Measurements from ENCODE around the gene IQSEC3. TPM values are rescaled to one million over a fixed set of nuclear protein-coding genes. Genes with fewer than 3 reads are reported as not detected.

IQSEC3 gene
- total RNA-seq, 1 experiment from 2014 or later, result 0.55 TPM

- Mint-ChIP-seq H3K9me3 (no peaks in the 10 kb centered on the region), H3K27me3 (ENCODE audit: low read depth) (peaks cover 19% of the 10 kb centered on the region), H3K36me3 (ENCODE audit: insufficient read depth in 1 of 3, low read depth in 3 of 3) (no peaks in the 10 kb centered on the region), H3K27ac (no peak overlapping the region), H3K4me3 (no peak overlapping the region), H3K4me1 (peaks cover 4 to 11% of the 10 kb centered on the region in 2 experiments)
- H3K4me2 ChIP-seq (ENCODE audit: insufficient read depth, insufficient read length, low read length), result no peak overlapping the region
- no peak overlapping the region for H3T11ph ChIP-seq (ENCODE audit: low read length)
- H3K23ac ChIP-seq (ENCODE audit: insufficient read length, low read depth, low read length), result no peak overlapping the region
- no peak overlapping the region for H2BK12ac ChIP-seq (ENCODE audit: insufficient read length, low read depth, low read length)
- H3K18ac ChIP-seq (ENCODE audit: insufficient read length, low read depth, low read length), result no peak overlapping the region
- H3K56ac ChIP-seq (ENCODE audit: insufficient read length, low read depth, low read length), result no peak overlapping the region
- H2BK5ac ChIP-seq (ENCODE audit: insufficient read length, low read length), result no peak overlapping the region
- H2BK15ac ChIP-seq (ENCODE audit: low read depth, low read length), result no peak overlapping the region
- H2BK120ac ChIP-seq (ENCODE audit: low read depth, low read length, poor library complexity, severe bottlenecking), result no peak overlapping the region
- H3K4me1 ChIP-seq (ENCODE audit: insufficient read depth, low read length), result no peaks in the 10 kb centered on the region
- H3K4ac ChIP-seq (ENCODE audit: low read depth, low read length), result no peak overlapping the region
- H3K9me3 ChIP-seq (ENCODE audit: control insufficient read depth, low read depth, low read length), result no peaks in the 10 kb centered on the region
- no peaks in the 10 kb centered on the region for H3K79me1 ChIP-seq (ENCODE audit: insufficient read depth, low read depth, low read length, poor library complexity, severe bottlenecking)
- no peak overlapping the region for H2BK20ac ChIP-seq (ENCODE audit: low read depth, low read length, poor library complexity, severe bottlenecking)
- H3K14ac ChIP-seq (ENCODE audit: insufficient read depth, low read length), result no peak overlapping the region; the same call in 1 of the 2 replicates
- H3K79me2 ChIP-seq (ENCODE audit: insufficient read depth, low read length), result no peaks in the 10 kb centered on the region
- TF ChIP-seq CTCF (conservative IDR thresholded peaks at IDR 0.05), result no peak
- no peak overlapping the region for H3K27ac ChIP-seq (ENCODE audit: insufficient read length, low read depth, low read length)
- H4K5ac ChIP-seq (ENCODE audit: insufficient read length, low read depth, low read length), result no peak overlapping the region
- no peak overlapping the region for H2AFZ ChIP-seq (ENCODE audit: low read length)
- H4K20me1 ChIP-seq (ENCODE audit: control insufficient read depth, insufficient read depth, insufficient read length), result no peaks in the 10 kb centered on the region
- H3K27me3 ChIP-seq (ENCODE audit: insufficient read depth, low read length), result no peaks in the 10 kb centered on the region
- DNase-seq, result no peak
- H2AK5ac ChIP-seq (ENCODE audit: insufficient read length, low read length), result no peak overlapping the region
- H3K23me2 ChIP-seq (ENCODE audit: insufficient read length, low read depth, low read length, poor library complexity, severe bottlenecking), result peaks cover 3% of the 10 kb centered on the region
- H4K91ac ChIP-seq (ENCODE audit: insufficient read length, low read depth, low read length), result no peak overlapping the region
- H3K9ac ChIP-seq (ENCODE audit: extremely low read depth, insufficient read length, low read length), result no peak overlapping the region
- H4K8ac ChIP-seq (replicated peaks; ENCODE audit: insufficient read length, low read depth, low read length), result no peak overlapping the region
- no CpG with 5 or more reads among the region's 11 CpGs for WGBS (ENCODE audit: extremely low coverage, insufficient read length, low lambda C conversion rate)
Observed at GRCh38 chr12:223841-224240, 157.3 kb downstream of the IQSEC3 start.

All from H9 (cell line).